GM21390 (cell line): ENCODE measurements around the gene PLA2G4E.

Experiments used
- ATAC-seq: cut with Tn5 transposase; IDR thresholded peaks from one replicate; pipeline ENCODE4 v1.9.1; 2021; ENCODE audit not compliant: unreplicated experiment

The PLA2G4E gene

DNA sequence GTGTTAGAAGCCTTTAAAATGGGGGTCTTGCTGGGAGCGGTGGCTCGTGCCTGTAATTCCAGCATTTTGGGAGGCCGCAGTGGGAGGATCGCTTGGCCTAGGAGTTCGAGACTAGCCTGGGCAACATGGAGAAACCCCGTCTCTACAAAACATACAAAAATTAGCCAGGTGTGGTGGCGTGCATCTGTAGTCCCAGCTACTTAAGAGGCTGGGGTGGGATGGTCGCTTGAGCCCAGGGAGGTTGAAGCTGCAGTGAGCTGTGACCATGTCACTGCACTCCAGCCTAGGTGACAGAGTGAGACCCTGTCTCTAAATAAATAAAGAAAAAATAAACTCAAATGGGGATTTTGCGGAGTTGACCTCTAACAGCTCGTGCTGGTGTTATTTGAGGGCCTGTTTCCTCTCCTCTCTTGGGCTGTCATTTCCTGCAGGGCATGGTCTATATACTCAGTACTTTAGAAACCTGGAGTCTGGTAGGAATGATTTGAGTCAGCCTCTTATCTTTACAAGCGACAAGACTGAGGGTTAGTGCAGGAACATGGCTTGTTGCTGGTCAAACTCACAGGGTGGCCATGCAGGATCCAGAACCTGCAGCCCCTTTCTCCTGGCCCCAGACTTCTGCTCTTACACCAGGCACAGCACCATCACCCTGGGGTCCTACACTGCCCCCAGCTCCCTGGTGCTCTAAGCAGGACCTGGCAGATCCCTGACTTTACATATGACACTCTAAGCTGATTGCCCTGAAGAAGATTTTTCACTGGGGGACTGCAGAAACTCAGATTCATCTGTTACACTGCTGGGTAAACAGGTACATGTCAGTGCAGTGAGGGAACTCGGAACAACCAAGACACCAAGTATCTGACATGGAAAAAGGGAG, 63.6 kb downstream of the PLA2G4E start:
- no peak for ATAC-seq

DNA sequence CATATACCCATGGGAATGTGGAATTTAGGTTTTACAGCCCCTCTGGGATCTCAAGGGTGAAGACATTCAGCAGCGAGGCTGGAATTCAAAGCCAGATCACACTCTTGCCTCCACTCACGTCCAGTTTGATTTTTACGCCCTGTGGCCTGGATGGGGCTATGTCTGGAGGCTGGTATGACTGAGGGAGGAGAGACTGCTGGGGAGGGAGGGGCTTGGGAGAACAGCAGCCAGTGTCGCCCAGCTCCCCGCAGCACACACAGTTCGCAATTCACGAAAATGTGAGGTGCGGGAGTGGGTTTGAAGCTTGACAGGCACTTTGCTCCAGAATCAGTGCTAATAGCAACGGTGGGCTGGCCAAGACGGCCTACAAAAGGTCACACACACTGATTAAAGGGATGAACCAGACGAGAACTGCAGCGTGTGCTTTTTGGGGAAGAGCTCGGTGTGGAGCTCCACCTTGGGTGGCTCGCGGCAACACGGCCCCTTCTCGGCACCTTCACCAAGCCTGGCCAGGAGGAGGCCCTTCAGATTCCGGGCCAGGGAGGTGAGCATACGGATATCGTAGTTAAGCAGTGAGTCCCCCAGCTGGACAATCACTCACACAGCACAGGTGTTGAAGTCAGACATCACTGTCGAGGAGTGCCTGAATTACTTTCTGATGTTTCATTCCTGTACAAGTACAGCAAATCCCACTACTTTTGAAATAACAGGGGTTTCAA, 64.9 kb downstream of the PLA2G4E start:
- no peak for ATAC-seq

DNA sequence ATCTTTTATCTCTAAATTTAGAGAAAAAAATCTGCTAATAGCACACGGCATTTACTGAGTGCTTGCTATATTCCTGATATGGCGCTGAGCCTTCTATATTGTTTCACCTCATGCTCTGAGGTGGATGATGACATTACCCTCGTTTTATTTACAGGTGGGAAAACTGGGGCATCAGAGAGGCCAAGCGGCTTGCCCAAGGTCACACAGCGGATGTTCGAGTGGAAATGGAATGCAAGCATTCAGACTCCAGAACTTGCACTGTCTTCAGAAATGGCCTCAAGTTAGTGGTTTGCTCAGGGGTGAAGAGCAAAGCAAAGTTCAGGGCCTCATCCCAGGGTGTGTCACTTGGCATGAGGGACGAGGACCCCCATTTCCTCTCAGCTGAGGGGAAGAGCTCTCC, 65.7 kb downstream of the PLA2G4E start:
- ATAC-seq, result no peak

DNA sequence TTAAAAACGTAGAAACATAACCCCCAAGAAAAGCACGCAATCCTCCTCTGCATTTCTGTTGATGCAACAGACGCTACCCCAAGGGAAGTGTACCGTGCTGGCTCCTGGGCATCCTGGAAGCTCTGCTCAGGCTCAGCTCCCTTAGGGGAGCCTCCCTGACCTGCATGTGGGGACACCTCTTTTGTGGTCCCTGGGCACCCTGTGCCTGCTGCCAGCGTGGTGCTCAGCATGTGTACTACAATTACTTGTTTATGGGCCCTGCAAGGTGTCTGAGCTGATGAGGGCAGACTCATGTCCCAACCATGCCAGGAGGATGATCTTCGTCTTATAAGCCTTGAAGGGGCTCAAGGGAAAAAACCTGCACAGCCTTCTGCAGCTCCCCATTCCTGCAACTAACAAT, 66.8 kb downstream of the PLA2G4E start:
- ATAC-seq, result no peak

DNA sequence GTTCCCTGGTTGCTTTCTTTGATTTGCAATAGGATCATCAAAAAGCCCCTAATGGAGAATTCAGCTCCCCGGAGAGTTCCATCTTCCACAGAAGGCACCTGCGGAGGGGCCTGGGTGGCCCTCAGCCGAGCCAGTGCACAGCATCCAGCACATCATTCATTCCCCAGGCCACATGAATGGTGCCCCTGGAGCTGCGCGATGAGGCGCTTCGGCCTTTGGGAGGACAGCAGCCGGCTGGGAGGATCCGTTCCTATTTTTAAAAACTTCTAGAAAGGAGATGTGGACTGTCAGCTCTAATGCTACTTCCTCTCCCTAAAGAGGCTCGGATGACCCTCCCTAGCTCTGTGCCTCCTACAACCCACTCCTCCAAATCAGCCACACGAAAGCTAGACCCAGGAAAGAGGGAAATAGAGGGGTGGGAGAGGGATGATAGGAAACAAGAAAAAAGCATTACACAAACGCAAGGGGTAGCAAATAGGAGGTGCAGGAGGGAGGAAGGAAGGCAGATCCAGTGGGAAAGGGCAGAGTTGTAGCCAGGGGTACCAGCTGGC, 68.8 kb downstream of the PLA2G4E start:
- ATAC-seq, result no peak

DNA sequence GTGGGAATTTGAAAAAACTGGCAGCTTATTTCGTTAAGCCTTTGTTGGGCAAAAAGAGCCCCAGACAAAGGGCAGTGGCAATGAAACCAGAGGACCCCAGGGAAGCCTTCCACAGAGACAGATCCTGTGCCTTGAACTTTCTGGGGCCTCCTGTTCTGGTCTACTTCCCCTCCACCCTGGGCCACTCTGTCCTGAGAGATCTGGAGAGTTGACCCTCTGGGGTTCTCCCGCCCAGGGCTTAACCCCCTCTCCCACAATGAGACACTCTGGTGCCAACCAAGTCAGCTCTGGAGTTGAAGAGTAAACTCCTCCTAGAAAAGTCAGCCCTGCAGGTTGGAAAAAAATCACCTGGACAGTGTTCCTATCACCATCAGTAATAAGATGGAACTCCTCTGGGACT, 69.3 kb downstream of the PLA2G4E start:
- no peak for ATAC-seq

DNA sequence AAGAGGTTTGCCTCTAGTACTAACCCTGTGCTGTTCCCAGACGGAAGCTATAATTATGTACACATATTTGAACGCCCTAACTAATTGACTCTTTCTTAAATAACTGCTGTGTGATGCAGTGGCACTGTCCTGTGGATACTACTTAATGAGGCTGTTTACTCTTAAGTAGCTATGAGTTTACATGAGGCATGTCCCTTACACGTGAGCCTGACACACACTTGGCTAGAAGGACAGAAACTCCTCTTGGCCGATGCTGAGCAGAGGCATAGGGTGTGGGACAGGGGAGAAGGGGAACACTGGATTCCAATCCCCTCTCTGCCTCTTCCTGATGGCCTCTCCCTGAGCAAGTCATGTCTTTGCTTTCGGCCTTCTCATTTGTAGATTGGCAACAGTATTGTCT, 70.4 kb downstream of the PLA2G4E start:
- ATAC-seq, result no peak

DNA sequence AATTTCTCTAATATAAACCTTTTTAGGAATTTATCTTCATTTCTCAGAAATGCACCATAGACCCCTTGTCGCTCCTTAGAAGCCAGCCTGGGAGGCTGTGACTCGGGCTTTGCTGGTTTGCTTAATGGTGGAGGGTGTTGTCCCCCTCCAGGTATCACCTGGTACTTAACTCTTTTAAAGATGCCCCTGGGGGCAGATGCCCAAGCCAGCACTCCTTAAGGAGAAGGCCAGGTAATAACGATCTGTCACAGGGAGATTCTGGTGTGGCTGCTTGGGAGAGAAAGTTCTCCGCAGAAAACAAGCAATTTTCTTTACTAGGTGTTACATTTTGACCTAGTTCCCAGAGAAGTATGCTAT, 70.7 kb downstream of the PLA2G4E start:
- ATAC-seq, result no peak

DNA sequence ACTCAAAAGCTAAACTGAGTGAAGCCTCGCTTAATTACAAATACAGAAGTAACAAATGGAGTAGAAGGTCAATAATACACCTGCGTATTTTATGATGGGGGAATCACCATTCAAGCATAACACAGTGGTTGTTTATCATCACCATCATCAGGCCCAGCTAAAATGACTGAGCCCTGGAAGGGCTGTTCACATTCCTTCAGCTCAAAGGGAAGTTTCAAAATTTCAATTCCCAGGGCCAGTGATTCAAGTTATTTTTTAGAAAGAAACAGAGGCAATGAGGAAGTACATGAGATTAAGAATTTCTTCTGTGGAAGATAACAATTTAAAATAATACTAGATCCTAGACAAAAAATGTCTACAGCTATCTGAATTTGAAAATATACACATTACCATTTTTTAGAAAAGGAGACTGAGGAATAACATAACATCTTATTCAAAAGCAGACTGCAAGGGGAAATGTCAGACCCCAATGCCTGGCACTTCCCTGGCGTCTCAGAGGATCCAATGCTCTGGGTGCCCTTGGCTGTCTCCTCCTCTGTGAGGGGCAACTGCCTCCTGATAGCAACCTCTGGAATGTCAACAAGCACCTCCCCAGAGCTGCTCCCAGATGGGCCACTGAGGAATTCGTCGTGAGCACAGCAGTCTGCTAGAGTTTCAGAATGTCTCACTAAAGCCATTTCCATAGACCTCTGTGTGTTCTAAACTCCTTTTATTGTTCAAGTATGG, 71.3 kb downstream of the PLA2G4E start:
- no peak for ATAC-seq

DNA sequence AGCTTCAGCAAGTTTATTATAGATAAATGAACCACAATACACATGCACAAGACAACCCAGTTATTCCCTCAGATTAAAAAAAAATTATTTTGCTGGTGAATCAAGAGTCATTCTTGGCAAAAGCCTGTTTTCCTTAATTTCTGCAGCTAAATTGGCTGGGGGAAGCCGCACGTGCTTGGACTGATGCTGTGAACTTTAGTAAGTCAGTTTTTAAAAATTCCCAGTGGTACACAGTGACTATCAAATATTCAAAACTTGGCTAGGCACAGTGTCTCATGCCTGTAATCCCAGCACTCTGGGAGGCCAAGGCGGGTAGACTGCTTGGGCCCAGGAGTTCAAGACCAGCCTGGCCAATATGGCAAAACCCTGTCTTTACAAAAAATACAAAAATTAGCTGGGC, 72.4 kb downstream of the PLA2G4E start:
- ATAC-seq, result no peak

DNA sequence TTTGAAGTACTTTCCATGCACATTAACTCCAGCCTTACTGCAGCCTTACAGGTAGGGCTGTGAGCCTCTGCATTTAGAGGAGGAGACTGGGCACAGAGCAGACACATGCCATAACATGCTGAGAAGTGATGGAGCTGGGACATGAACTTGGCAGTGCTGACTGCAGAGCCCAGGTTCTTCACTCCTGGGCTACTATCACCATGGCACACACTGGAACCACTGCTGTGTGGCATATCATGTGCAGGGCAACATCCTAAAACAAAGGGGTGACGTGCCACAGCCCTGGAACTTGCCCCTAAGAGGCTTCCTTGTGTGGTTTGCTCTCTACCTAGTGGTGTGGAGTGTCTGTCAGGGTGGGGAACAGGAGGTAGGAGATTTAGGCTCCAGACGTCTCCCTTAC, 73.9 kb downstream of the PLA2G4E start:
- ATAC-seq, result no peak

DNA sequence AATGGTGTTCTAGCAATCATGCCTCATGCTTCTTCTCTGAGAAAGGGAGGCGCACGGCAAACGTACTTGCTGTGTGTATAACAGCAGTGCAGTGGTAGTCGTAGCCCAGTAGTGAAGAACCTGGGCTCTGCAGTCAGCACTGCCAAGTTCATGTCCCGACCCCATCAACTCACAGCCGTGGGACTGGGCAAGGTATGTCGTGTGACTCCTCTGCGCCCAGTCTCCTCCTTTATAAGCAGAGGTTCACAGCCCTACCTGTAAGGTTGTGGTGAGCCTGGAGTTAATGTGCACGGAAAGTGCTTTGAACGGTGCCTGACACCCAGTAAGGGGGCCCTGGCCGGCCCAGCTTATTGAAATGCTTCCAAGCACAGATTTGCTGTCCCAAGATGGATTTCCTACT, 75.1 kb downstream of the PLA2G4E start:
- no peak for ATAC-seq

DNA sequence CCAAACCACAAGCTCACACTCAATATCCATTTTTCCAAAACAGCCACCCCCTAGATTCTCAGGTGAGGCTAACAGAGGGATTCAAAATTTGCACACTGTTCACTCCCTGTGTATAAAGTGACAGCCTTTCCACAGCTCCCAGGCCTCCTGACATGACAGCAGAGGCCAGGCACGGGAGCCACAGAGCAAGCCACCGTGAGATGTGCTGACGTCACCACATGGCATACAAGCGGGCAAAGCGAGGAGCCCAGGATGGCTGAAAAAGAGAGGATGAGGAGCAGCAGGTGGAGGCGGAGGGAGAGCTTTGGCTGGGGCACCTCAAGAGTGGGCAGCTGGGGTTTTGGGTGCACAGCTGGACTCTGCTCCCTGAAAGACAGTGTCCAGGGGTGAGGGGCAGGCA, 75.6 kb downstream of the PLA2G4E start:
- ATAC-seq, result no peak

DNA sequence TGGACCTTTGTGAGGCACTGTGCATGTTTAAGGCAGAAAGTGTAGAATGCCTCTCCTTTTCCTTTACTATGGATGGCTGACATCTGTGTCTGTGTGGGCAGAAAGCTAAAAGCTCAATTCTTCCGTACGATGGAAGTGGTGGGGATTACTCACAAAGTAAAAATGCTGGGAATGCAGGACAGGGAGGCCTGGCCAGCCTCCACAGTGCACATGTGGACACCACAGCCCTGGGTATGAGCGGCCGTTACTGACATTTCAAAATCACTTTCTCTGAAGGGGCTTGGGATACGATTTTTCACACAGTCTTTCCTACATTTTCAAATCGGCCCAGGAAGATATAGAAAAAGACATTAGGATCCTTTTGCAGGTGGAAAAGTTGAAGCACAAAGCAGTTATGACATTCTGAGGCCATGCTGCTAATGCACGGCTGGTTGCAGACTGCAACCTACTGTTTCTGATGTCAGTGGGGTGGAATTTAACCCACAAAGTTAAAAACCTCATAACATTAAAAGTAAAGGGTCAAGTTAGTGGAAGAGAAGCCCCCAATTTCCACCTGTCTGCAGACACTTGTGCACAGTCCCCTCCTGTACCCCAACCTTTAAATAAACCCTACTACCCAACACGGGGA, 76.4 kb downstream of the PLA2G4E start:
- ATAC-seq, result no peak

DNA sequence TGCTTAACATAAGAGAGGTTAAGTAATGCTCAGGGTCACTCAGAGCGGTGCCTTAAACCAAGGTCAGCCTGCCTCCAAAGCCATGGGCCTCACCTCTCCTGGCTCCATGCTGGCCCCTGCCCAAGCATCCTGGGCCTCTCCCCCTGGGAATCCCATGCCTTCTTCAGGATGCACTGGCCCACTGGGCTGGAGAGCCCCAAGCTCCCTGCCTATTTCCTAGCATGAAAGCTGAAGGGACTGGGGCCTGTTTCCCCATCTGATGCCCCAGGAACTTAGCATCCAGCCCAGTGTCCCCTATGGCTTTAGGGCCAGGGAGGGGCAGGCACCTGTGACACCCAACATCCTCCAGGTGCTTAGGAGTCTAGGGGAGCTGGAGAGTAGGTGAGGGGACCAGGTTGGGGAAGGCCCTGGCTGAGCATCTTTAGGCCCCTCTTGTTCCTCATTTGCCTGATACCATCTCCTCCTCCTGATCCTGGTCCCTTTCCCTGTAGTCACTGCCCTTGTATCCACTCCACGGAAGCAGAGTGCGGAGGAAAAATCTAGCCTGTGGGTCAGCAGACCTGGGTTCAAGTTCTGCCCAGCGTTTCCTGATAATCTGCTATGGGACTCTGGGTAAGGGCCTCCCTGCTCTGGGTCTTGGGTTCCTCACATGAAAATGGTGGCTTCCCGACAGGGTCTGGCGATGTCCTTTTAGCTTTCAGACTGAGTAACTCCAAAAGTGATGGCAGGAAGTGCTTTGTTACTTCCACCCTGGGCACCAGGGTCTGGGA, 77.1 kb downstream of the PLA2G4E start:
- ATAC-seq, result no peak

DNA sequence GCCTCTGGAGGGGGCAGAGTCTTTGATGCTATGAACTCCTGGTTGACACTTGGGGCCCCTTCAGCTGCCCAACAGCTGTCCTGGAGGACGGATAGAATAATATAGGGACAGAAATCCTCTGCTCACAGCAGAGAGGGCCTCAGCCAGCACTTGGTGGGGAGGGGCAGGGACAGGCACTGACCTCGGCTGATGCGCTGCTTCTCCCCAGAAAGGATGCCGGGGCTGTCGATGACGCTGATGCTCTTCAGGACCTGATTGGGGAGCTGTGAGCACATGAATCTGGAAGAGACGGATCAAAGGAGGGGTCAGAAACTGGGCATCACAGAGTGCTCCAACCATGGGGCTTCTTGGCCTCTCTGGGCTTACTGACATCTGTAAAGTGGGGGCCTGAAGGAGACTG, 78.0 kb downstream of the PLA2G4E start:
- ATAC-seq, result no peak

DNA sequence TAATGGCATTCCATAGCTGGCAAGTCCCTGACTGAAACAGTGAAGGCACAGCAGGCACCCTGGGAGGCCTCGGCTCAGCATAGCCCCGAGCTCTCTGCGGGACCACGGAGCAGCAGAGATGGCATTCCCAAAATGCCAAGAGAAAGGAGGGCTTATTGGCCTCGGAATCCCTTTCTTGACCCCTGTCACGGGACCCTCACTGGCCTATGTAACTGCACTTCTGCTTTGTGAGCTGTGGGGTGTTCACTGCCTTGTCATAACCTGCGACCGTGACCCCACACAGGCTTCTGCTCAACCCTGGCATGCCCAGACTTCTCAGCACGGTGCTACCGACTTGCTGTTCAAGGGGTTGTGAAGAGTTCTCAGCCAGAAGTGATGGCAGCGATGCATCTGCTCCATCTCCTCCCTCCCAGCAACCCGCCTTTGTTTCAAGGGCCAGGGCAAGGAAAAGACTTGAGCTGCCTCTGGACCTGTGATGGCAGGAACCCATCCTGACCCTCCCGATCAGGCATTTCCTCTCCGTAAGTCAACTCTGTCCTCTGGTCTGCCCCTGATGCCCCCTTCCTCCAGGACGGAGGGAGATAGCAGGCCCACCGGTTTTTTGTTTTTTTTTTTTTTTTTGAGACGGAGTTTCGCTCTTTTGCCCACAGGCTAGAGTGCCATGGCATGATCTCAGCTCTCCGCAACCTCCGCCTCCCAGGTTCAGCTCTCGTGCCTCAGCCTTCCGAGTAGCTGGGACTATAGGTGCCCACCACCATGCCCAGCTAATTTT, 79.0 kb downstream of the PLA2G4E start:
- ATAC-seq, result no peak

DNA sequence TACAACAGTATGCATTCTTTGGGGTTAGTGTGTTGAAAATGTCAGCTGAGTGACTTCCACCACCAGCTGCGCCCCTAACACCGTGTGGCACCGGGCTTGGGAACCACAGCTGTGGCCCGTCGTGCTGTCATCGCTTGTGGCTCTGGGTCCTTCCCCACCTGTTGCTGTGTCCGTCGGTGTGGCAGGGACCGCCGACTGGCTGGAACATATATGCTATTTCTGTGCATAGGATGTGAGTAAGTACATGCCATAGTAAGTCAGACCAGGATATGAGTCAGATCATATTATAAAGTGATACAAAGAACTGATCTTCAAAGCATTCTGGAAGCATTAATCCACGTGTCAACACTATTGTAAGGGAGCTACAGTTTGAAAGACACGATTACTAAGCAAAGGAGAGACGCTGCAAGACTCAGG, 80.4 kb downstream of the PLA2G4E start:
- ATAC-seq, result no peak

DNA sequence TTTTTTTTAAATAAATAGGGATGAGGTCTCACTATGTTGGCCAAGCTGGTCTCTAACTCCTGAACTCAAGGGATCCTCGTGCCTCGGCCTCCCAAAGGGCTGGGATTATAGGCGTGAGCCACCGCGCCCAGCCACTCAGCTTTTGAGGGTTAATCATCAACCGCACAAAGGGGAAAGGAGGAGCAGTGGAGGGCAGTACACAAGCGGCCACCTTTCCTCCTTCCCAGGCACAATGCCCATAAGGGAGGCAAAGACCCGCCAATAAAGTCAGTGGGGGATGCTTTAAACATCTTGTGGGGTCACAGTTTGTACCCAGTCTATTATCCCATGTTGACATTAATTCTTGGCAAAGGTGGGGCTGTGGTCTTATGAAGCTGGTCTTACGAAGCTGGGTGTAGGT, 80.9 kb downstream of the PLA2G4E start:
- no peak for ATAC-seq

DNA sequence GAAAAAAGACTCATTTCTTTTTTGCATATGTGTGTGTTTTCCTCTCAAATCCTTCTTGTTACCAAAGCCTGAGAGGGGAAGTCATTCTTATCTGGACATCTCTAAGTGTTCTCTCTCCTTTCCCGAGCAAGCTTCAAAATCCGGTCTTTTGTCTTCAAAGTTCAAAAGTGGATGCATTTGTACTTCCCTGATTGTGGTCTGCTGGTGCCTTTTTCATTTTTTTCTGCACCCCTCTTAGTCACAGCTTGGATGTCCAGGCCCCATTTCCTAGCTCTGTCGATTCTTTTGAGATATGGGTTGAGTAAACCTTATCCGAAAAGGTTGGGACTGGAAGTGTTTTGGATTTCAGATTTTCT, 83.3 kb downstream of the PLA2G4E start:
- no peak for ATAC-seq
